ENCODE measurements around the gene PIGU. TPM values are rescaled to one million over a fixed set of nuclear protein-coding genes. Genes with fewer than 3 reads are reported as not detected.

Gene PIGU
- total RNA-seq, 1 donor = 13.0 TPM

- no peak for DNase-seq (ENCODE audit: low read depth)
- no peak overlapping the region for H3K4me3 ChIP-seq (ENCODE audit: low read depth, low read length)
- no peak for TF ChIP-seq CTCF (IDR thresholded peaks at IDR 0.05; ENCODE audit: insufficient read depth, low read depth, low read length)
These were observed 38.9 kb downstream of the PIGU start for GRCh38 chr20:34638039-34638292.

GRCh38 chr20:34637245-34638038 lies 39.5 kb downstream of the PIGU start:
- H3K4me3 ChIP-seq (ENCODE audit: low read depth, low read length) = no peak overlapping the region
- DNase-seq (ENCODE audit: low read depth) = peak; percentile 90
- no peak for TF ChIP-seq CTCF (IDR thresholded peaks at IDR 0.05; ENCODE audit: insufficient read depth, low read depth, low read length)

- DNase-seq (ENCODE audit: low read depth) = peak; percentile 50
- no peak for TF ChIP-seq CTCF (IDR thresholded peaks at IDR 0.05; ENCODE audit: insufficient read depth, low read depth, low read length)
- no peak overlapping the region for H3K4me3 ChIP-seq (ENCODE audit: low read depth, low read length)
These were observed 40.2 kb downstream of the PIGU start for GRCh38 chr20:34636648-34637047.

GRCh38 chr20:34634392-34634791 lies 42.5 kb downstream of the PIGU start:
- H3K4me3 ChIP-seq (ENCODE audit: low read depth, low read length) = no peak overlapping the region
- TF ChIP-seq CTCF (IDR thresholded peaks at IDR 0.05; ENCODE audit: insufficient read depth, low read depth, low read length) = no peak
- peak; percentile 60 for DNase-seq (ENCODE audit: low read depth)

GRCh38 chr20:34632870-34633452 lies 43.9 kb downstream of the PIGU start:
- no peak for DNase-seq (ENCODE audit: low read depth)
- no peak for TF ChIP-seq CTCF (IDR thresholded peaks at IDR 0.05; ENCODE audit: insufficient read depth, low read depth, low read length)

GRCh38 chr20:34629904-34630303 lies 47.0 kb downstream of the PIGU start:
- no peak overlapping the region for H3K4me3 ChIP-seq (ENCODE audit: low read depth, low read length)
- TF ChIP-seq CTCF (IDR thresholded peaks at IDR 0.05; ENCODE audit: insufficient read depth, low read depth, low read length) = no peak
- DNase-seq (ENCODE audit: low read depth) = no peak

More at GRCh38 chr20:34632870-34633452, 43.9 kb downstream of the PIGU start:
- H3K4me3 ChIP-seq (ENCODE audit: low read depth, low read length) = no peak overlapping the region

All from fibroblast of villous mesenchyme (primary cell).